ENCODE results near the gene DBP.

DBP gene

GRCh38 chr19:48636859-48637448 lies at the start of gene DBP:
Gene DBP, minus strand, starts transcription at chr19:48637379. Its CDS starts 385 bp downstream, at chr19:48636994.
- peak; percentile 22 for TF ChIP-seq ZBTB7A (IDR thresholded peaks at IDR 0.05; ENCODE audit: low read depth)
- no peak for TF ChIP-seq YY1 (IDR thresholded peaks at IDR 0.05; ENCODE audit: low read depth)
- TF ChIP-seq CEBPB (IDR thresholded peaks at IDR 0.05) = peak; percentile 66; the same call in 1 of the 2 replicates

GRCh38 chr19:48686088-48686487 lies 48.9 kb upstream of the DBP start:
- no peak for TF ChIP-seq RAD21 (IDR thresholded peaks at IDR 0.05; ENCODE audit: low read depth)
- TF ChIP-seq NFIC (IDR thresholded peaks at IDR 0.05) = no peak
- TF ChIP-seq FOXM1 (IDR thresholded peaks at IDR 0.05; ENCODE audit: borderline replicate concordance, low read depth) = no peak
- no peak for TF ChIP-seq TEAD4 (IDR thresholded peaks at IDR 0.05)
- TF ChIP-seq REST (IDR thresholded peaks at IDR 0.05; ENCODE audit: low read depth) = no peak
- no peak for TF ChIP-seq MAX (IDR thresholded peaks at IDR 0.05)
- TF ChIP-seq ZBTB7A (IDR thresholded peaks at IDR 0.05; ENCODE audit: low read depth) = no peak
- no peak for TF ChIP-seq EGR1 (IDR thresholded peaks at IDR 0.05)
- TF ChIP-seq USF1 (IDR thresholded peaks at IDR 0.05) = no peak
- TF ChIP-seq CEBPB (IDR thresholded peaks at IDR 0.05) = no peak
- no peak for TF ChIP-seq TCF12 (IDR thresholded peaks at IDR 0.05; ENCODE audit: low read depth)
- no peak for TF ChIP-seq EP300 (IDR thresholded peaks at IDR 0.05; ENCODE audit: borderline replicate concordance)

- TF ChIP-seq YY1 (IDR thresholded peaks at IDR 0.05; ENCODE audit: low read depth) = no peak
- TF ChIP-seq CREB1 (IDR thresholded peaks at IDR 0.05; ENCODE audit: low read depth) = no peak
- no peak for TF ChIP-seq EP300 (IDR thresholded peaks at IDR 0.05; ENCODE audit: borderline replicate concordance)
- no peak for TF ChIP-seq RAD21 (IDR thresholded peaks at IDR 0.05; ENCODE audit: low read depth)
- no peak for TF ChIP-seq NFIC (IDR thresholded peaks at IDR 0.05)
- TF ChIP-seq CEBPB (IDR thresholded peaks at IDR 0.05) = no peak
- TF ChIP-seq TEAD4 (IDR thresholded peaks at IDR 0.05) = no peak
- no peak for TF ChIP-seq MAX (IDR thresholded peaks at IDR 0.05)
- TF ChIP-seq USF1 (IDR thresholded peaks at IDR 0.05) = no peak
- TF ChIP-seq REST (IDR thresholded peaks at IDR 0.05; ENCODE audit: low read depth) = no peak
These were observed 48.4 kb upstream of the DBP start for GRCh38 chr19:48685583-48685982.

GRCh38 chr19:48683349-48683748 lies 46.2 kb upstream of the DBP start:
- no peak for TF ChIP-seq MAX (IDR thresholded peaks at IDR 0.05)
- TF ChIP-seq TCF12 (IDR thresholded peaks at IDR 0.05; ENCODE audit: low read depth) = no peak
- TF ChIP-seq RAD21 (IDR thresholded peaks at IDR 0.05; ENCODE audit: low read depth) = no peak
- TF ChIP-seq NFIC (IDR thresholded peaks at IDR 0.05) = no peak
- TF ChIP-seq FOXM1 (IDR thresholded peaks at IDR 0.05; ENCODE audit: borderline replicate concordance, low read depth) = no peak
- no peak for TF ChIP-seq REST (IDR thresholded peaks at IDR 0.05; ENCODE audit: low read depth)

GRCh38 chr19:48681127-48681470 lies 43.9 kb upstream of the DBP start:
- TF ChIP-seq EP300 (IDR thresholded peaks at IDR 0.05; ENCODE audit: borderline replicate concordance) (no peak), USF1 (IDR thresholded peaks at IDR 0.05) (no peak), YY1 (IDR thresholded peaks at IDR 0.05; ENCODE audit: low read depth) (no peak), TEAD4 (IDR thresholded peaks at IDR 0.05) (no peak), EGR1 (IDR thresholded peaks at IDR 0.05) (no peak), FOXM1 (IDR thresholded peaks at IDR 0.05; ENCODE audit: borderline replicate concordance, low read depth) (no peak), CEBPB (IDR thresholded peaks at IDR 0.05) (no peak), REST (IDR thresholded peaks at IDR 0.05; ENCODE audit: low read depth) (no peak), CREB1 (IDR thresholded peaks at IDR 0.05; ENCODE audit: low read depth) (no peak), RAD21 (IDR thresholded peaks at IDR 0.05; ENCODE audit: low read depth) (no peak), ZBTB7A (IDR thresholded peaks at IDR 0.05; ENCODE audit: low read depth) (no peak), TAF1 (IDR thresholded peaks at IDR 0.05; ENCODE audit: low read depth) (no peak), NFIC (IDR thresholded peaks at IDR 0.05) (no peak), MAX (IDR thresholded peaks at IDR 0.05) (no peak), TCF12 (IDR thresholded peaks at IDR 0.05; ENCODE audit: low read depth) (no peak)

Measured in Ishikawa (cell line).